ENCODE results near the gene PCCA. TPM values are rescaled to one million over a fixed set of nuclear protein-coding genes. Genes with fewer than 3 reads are reported as not detected.

The PCCA gene
- total RNA-seq, 1 experiment from 2014 or later, result 16.1 TPM

DNA sequence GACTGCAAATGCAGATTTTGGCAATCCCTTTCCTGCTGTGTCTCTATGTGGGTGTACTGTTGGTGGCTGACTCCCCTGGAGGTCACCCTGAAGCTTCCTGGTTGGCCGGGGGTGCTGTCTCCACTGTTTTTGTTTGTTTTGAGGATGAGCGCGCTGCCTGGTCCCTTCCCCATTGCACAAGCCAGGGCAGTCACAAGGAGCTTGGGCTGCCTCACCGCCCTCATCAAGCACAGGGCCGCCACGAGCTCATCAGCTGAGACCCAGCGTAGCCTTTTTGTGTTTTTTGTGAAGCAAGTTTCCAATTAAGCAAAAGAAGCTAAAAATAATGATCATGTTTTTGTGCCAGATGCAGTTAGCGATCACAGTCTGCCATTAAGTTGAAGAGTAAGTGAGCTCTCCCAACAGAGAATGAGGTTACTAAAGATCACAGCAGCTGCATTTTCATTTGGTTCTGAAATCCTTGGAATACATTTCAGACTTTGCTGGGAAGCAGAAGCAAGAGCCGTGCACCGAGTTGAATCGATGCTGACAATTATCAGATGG is 441.8 kb downstream of the PCCA start:
- DNase-seq, result no peak
- Histone ChIP-seq H3K27me3 (ENCODE audit: insufficient read depth, low read depth) (no peaks in the 10 kb centered on the region), H4K20me1 (ENCODE audit: insufficient read depth) (no peaks in the 10 kb centered on the region), H2AFZ (no peak overlapping the region), H3K4me1 (replicated peaks; ENCODE audit: insufficient read depth) (no peaks in the 10 kb centered on the region), H3K9me3 (ENCODE audit: insufficient read depth, low read depth) (no peaks in the 10 kb centered on the region), H3K9me2 (ENCODE audit: insufficient read depth) (no peaks in the 10 kb centered on the region), H3K79me2 (ENCODE audit: low read depth) (no peaks in the 10 kb centered on the region), H3K27ac (no peak overlapping the region), H3K4me3 (no peak overlapping the region), H3K36me3 (ENCODE audit: low read depth) (0 out of 2 replicates have a peak, but pooled peaks cover 4% of the 10 kb centered on the region), H3K4me2 (no peak overlapping the region), H3F3A (ENCODE audit: insufficient read depth, low read depth) (no peaks in the 10 kb centered on the region)
- CTCF ChIA-PET, result no interaction called here
- intact Hi-C loops (cut with micrococcal nuclease; ENCODE audit: unreplicated experiment), result no loop called here
- POLR2A ChIA-PET (ENCODE audit: unreplicated experiment), result no interaction called here
- no TSS peak for BruUV-seq (replicated peaks)
- no peak for TF ChIP-seq EZH2 (IDR thresholded peaks at IDR 0.05; ENCODE audit: low read depth)
- TF ChIP-seq, protein P1, sequence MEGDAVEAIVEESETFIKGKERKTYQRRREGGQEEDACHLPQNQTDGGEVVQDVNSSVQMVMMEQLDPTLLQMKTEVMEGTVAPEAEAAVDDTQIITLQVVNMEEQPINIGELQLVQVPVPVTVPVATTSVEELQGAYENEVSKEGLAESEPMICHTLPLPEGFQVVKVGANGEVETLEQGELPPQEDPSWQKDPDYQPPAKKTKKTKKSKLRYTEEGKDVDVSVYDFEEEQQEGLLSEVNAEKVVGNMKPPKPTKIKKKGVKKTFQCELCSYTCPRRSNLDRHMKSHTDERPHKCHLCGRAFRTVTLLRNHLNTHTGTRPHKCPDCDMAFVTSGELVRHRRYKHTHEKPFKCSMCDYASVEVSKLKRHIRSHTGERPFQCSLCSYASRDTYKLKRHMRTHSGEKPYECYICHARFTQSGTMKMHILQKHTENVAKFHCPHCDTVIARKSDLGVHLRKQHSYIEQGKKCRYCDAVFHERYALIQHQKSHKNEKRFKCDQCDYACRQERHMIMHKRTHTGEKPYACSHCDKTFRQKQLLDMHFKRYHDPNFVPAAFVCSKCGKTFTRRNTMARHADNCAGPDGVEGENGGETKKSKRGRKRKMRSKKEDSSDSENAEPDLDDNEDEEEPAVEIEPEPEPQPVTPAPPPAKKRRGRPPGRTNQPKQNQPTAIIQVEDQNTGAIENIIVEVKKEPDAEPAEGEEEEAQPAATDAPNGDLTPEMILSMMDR (conservative IDR thresholded peaks at IDR 0.05), result no peak

DNA sequence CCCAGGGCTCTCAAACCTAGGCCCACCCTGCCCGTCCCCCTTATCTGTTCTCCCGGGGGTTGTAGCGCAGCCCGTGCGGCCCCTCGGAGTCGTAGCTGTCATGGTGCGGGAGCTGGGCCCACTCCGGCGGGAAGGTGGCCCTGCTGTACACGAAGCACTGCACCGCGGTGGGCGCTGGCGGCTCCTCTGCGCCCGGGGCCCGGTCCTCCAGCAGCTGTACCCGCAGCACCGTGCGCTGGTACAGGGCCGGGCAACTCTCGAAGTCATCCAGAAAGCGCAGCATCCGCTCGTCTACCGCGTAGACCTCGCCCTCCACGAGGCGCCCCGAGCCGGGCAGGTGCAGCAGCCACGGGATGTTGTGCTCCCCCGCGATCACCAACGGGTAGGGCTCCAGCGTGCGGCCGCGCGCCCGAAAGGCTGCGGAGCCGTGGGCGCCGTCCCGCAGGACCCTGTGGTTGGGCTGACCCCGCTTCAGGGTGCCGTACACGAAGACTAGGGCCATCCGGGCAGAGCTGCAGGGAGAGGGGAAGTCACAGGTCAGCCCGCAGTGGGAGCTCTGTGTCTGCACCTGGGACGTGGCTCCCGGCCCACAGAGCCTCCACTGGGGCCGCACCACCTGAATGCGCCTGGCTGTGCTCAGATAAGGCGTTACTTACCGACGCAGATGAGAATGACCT is 443.3 kb downstream of the PCCA start:
- H3K36me3 ChIP-seq (ENCODE audit: low read depth), result 0 out of 2 replicates have a peak, but pooled peaks cover 4% of the 10 kb centered on the region
- H3F3A ChIP-seq (ENCODE audit: insufficient read depth, low read depth), result no peaks in the 10 kb centered on the region
- H3K9me3 ChIP-seq (ENCODE audit: insufficient read depth, low read depth), result no peaks in the 10 kb centered on the region
- no peak overlapping the region for H3K4me2 ChIP-seq
- DNase-seq, result no peak
- no peaks in the 10 kb centered on the region for H3K9me2 ChIP-seq (ENCODE audit: insufficient read depth)
- ChIA-PET CTCF (no interaction called here), POLR2A (ENCODE audit: unreplicated experiment) (no interaction called here)
- intact Hi-C loops (cut with micrococcal nuclease; ENCODE audit: unreplicated experiment), result no loop called here
- H3K4me1 ChIP-seq (replicated peaks; ENCODE audit: insufficient read depth), result no peaks in the 10 kb centered on the region
- H3K27ac ChIP-seq, result no peak overlapping the region
- no TSS peak for BruUV-seq (replicated peaks)
- no peak overlapping the region for H2AFZ ChIP-seq
- TF ChIP-seq, protein P1 (conservative IDR thresholded peaks at IDR 0.05), result no peak
- no peak for TF ChIP-seq EZH2 (IDR thresholded peaks at IDR 0.05; ENCODE audit: low read depth)
- no peaks in the 10 kb centered on the region for H3K79me2 ChIP-seq (ENCODE audit: low read depth)
- H4K20me1 ChIP-seq (ENCODE audit: insufficient read depth), result no peaks in the 10 kb centered on the region
- H3K27me3 ChIP-seq (ENCODE audit: insufficient read depth, low read depth), result no peaks in the 10 kb centered on the region
- H3K4me3 ChIP-seq, result no peak overlapping the region

DNA sequence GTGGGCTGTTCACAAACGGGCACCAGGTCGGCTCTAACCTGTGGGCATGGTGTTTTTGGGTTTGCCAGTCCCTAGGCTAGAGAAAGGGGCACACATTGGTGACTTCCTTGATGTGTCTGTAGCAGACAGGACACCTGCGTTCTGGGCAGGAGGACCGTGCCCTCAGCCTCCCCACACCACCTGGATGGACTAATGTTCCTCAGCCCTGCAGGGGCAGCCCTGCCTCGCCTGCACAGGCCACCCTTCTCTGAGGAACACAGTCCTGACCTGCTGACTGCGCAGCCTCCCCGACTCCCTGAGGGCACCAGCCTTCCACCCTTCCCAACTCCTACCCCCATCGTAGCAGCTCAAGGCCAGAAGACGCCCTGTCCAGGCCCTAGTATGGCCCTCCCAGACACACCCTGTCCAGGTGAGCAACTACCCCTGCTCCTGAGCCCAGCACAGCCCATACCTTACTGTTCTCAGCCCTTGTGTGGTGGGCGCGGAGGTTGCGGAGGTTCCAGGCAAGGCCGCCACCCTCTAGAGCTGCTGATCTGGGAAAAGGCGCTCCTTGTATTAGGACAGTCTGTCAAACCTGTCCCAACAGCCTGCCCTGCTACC is 444.0 kb downstream of the PCCA start:
- no TSS peak for BruUV-seq (replicated peaks)
- H3K9me3 ChIP-seq (ENCODE audit: insufficient read depth, low read depth), result no peaks in the 10 kb centered on the region
- H3K79me2 ChIP-seq (ENCODE audit: low read depth), result no peaks in the 10 kb centered on the region
- H3K4me2 ChIP-seq, result no peak overlapping the region
- intact Hi-C loops (cut with micrococcal nuclease; ENCODE audit: unreplicated experiment), result no loop called here
- H3K27ac ChIP-seq, result no peak overlapping the region
- no peak for DNase-seq
- H3F3A ChIP-seq (ENCODE audit: insufficient read depth, low read depth), result no peaks in the 10 kb centered on the region
- H4K20me1 ChIP-seq (ENCODE audit: insufficient read depth), result no peaks in the 10 kb centered on the region
- H2AFZ ChIP-seq, result no peak overlapping the region
- H3K4me3 ChIP-seq, result no peak overlapping the region
- no peaks in the 10 kb centered on the region for H3K36me3 ChIP-seq (ENCODE audit: low read depth)
- no peaks in the 10 kb centered on the region for H3K27me3 ChIP-seq (ENCODE audit: insufficient read depth, low read depth)
- H3K9me2 ChIP-seq (ENCODE audit: insufficient read depth), result no peaks in the 10 kb centered on the region
- CTCF ChIA-PET, result no interaction called here
- no peak for TF ChIP-seq EZH2 (IDR thresholded peaks at IDR 0.05; ENCODE audit: low read depth)
- TF ChIP-seq, protein P1 (conservative IDR thresholded peaks at IDR 0.05), result no peak
- no peaks in the 10 kb centered on the region for H3K4me1 ChIP-seq (replicated peaks; ENCODE audit: insufficient read depth)
- POLR2A ChIA-PET (ENCODE audit: unreplicated experiment), result no interaction called here

All from PC-9 (cell line).